ENCODE data around the gene RTN4IP1.
"Not testable (repeated sequence)": the region's sequence is repeated elsewhere in the genome, so short reads cannot be mapped to it uniquely, and the experiment has no call there.

Gene RTN4IP1

DNA sequence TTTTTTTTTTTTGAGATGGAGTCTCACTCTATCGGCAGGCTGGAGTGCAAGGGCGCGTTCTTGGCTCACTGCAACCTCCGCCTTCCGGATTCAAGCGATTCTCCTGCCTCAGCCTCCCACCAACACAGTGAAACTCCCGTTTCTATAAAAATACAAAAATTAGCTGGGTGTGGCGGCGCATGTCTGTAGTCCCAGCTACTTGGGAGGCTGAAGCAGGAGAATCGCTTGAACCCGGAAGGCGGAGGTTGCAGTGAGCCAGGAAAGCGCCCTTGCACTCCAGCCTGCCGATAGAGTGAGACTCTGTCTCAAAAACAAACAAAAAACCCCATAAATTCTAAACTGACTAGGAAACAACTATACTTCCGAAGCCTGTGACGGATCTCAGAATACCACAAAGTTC is 1.5 kb downstream of the RTN4IP1 start:
- DNase-seq (ENCODE audit: low read depth): not testable (repeated sequence)

DNA sequence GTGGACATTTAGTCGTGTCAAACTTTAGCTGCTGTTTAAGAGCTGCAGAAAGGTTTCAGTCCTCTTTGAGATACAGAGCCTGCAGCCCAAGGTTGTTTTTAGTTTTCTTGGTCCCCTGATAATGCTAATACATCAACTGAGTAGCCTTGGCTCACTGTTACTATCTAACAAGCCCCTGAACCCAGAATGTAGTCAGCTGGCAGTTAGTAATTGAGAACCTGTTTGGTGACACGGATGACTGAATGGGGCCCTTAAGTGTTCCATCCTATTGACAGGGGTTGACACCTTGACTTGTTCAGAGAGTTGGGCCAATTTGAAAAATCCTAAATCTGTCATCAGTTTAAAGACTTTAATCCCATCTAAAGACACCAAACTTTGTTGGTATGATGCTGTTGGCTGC is 2.8 kb downstream of the RTN4IP1 start:
- DNase-seq (ENCODE audit: low read depth): no peak

- DNase-seq (ENCODE audit: low read depth): no peak
Measured at GRCh38 chr6:106623039-106623438, 6.3 kb downstream of the RTN4IP1 start.

DNA sequence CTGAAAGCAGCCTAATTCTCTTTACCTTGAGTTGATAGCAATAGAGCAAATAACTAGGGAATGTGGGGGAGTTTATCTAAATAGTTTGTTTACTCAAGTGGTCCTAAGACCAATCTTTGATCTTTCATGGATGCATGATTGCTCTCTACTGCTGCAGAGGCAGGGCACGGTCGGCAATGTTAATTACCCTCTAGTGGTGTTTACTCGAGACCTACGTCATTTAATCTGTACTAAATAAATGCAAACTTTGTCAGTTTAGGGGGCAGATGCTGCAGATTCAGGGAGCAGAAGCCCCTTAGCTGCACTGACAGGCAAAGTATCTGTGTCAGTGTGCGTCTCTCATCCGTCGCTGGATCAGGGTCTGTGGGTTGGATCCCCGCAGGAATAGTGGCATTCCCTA is 6.9 kb downstream of the RTN4IP1 start:
- no peak for DNase-seq (ENCODE audit: low read depth)

GRCh38 chr6:106620931-106621672 is 8.2 kb downstream of the RTN4IP1 start:
- DNase-seq (ENCODE audit: low read depth): no peak

GRCh38 chr6:106619223-106619622 is 10.1 kb downstream of the RTN4IP1 start:
- no peak for DNase-seq (ENCODE audit: low read depth)

GRCh38 chr6:106618324-106618723 is 11.0 kb downstream of the RTN4IP1 start:
- no peak for DNase-seq (ENCODE audit: low read depth)

DNA sequence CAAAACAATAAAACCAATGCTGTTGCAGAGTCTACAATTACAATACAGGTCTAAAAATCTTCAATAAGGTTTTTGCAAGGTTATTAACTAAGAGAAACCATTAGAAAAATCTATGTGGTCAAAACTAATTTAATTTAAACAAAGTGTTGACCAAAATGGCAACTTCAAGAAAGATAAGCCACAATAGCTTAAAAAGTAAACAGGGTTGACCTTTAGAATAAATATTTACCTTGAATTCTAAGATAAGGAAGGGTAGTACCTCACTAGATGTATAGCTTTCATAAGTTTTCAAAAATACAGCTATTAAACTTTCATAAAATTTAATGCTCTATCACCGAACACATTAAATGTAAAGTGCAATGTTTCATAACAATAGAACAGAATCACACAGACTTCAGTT is 11.4 kb downstream of the RTN4IP1 start:
- DNase-seq (ENCODE audit: low read depth): no peak

DNA sequence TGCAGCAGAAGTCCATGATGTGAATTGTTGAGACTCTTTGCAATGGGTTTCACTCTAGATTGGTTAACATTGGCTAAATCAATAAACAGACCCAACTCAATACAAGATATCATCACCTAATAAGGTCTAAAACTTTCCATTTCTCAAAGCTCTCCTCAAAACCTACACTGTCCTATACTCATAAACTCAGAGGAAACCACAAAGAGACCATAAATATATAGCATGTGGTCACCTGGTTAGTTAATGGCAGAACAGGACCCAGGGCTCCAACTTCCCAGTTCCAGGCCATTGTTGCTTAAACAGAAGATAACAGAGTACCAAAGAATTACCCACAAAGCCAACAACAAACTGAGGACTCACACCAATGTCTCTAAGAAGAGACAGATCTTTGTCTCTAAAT is 12.0 kb downstream of the RTN4IP1 start:
- DNase-seq (ENCODE audit: low read depth): no peak

GRCh38 chr6:106614592-106615257 is 14.6 kb downstream of the RTN4IP1 start:
- DNase-seq (ENCODE audit: low read depth): no peak

DNA sequence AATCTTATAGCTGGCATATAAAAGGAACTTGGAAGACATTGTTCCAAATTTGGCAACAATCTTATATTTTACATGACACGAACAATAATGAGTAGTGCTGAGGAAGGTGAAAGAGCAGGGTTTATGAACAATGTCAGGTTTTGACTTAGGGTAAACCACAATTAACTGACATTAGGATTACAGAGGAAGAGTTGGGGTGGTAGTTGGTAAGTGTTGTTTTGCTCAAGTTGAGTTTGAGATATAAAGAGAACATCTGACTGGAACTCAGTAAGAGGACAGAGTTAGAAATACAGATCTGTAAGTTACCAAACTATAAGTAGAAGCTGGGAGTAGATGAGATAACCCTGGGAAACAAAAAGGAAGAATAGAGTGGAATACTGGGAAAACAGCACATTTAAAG is 15.1 kb downstream of the RTN4IP1 start:
- no peak for DNase-seq (ENCODE audit: low read depth)

DNA sequence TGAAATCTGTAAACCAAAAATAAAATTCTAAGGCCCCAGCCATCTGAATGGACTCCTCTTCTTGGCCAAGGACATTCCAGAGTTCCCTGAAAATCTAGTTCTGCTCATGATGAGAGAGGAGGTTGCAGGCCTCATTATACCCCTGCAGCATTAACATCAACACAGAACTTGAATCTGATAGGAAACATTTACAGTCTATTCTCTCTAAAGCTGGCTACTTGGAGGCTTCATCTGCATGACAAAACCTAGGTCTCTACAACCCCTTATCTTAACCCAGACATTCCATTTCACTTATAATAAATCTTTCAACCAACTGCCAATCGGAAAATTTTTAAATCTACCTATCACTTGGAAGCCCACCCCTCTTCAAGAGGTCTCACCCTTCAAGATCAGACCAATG is 15.7 kb downstream of the RTN4IP1 start:
- DNase-seq (ENCODE audit: low read depth): no peak

DNA sequence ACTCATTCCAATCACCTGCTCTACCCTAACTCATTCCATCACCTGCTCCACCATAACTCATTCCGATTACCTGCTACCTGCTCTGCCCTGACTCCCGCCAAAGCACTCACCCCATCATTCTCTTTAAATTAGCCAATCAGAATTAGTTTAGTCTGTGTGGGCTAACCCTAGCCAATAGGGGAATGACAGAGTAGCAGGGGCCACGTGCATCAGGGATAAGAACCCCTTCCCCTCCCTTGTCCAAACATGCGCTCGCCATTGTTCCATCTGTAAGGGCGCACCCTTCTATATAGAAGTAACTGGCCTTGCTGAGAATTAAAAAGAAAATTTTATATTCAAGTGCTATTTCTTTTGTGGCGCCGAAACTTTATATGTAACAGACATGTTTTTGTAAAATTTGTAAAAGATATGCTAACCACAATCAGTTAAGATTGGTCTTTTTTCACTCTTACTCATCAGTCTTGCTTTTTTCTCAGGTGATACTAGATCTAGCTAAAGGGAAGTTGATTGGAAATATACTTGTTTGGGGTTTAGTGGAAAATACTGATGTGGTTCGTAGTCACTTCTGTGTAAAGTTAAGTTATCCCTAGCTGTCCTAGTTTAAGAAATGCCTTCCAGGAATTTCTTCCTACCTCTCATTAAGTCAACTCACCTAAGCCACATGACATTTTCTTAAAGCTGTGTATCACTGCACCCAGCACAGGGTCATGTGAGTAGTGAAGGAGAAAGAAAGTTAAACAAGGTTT is 16.5 kb downstream of the RTN4IP1 start:
- DNase-seq (ENCODE audit: low read depth): no peak

GRCh38 chr6:106611030-106611429 is 18.3 kb downstream of the RTN4IP1 start:
- DNase-seq (ENCODE audit: low read depth): no peak

DNA sequence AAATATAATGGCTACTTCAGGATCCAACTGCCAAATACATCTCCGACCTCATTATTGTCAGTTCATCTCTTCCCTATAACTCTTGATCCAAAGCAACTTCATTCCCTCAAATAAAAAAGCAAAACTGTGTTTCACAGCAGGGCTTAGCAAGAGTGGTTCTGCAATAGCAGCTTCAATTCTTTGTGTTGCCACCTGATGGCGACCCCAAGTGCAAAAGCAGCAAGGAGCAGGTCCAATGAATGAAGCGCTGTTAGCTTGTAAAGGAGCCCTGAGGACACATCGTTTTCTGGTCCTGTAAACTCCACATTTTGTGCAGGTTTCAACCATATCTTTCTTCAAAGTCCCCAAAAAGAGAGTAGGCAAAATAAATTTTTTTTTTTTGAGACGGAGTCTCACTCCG is 19.6 kb downstream of the RTN4IP1 start:
- DNase-seq (ENCODE audit: low read depth): no peak

GRCh38 chr6:106608080-106608668 is 21.1 kb downstream of the RTN4IP1 start:
- no peak for DNase-seq (ENCODE audit: low read depth)

- no peak for DNase-seq (ENCODE audit: low read depth)
Measured at GRCh38 chr6:106600329-106600728, 29.0 kb downstream of the RTN4IP1 start.

- no peak for DNase-seq (ENCODE audit: low read depth)
Measured at GRCh38 chr6:106599440-106599839, 29.9 kb downstream of the RTN4IP1 start.

GRCh38 chr6:106591111-106591825 is 38.0 kb downstream of the RTN4IP1 start:
- DNase-seq (ENCODE audit: low read depth): no peak

- not testable (repeated sequence) for DNase-seq (ENCODE audit: low read depth)
Measured at GRCh38 chr6:106588937-106589336, 40.4 kb downstream of the RTN4IP1 start.

GRCh38 chr6:106586815-106587415 is 42.4 kb downstream of the RTN4IP1 start:
- DNase-seq (ENCODE audit: low read depth): no peak

DNA sequence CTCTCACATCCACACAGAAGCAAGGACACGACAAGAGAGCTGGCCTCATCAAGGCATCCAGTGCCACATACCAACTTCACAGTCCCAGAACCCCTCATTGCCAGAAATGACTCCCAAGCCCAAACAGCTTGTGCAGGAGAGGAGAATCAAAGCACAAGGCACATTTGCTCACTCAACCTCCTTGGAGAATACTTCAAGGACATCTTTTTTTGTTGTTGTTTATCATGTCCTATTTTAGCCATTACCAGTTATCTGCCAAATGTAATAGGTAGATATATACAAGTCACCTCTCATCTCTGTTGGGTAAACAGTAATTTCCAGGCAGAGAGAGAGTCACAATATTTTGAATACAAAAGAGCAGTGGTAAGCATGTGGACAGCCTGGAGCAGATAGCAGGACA is 47.8 kb downstream of the RTN4IP1 start:
- DNase-seq (ENCODE audit: low read depth): no peak
